Activated B cell treated with CpG ODN at 0.5 μM for 24 hours (primary cell): ENCODE results near the gene IRF5. TPM values are rescaled to one million over a fixed set of nuclear protein-coding genes. Genes with fewer than 3 reads are reported as not detected.

Experiments used
- ATAC-seq: fragments of 200-7000 bp; cut with Tn5 transposase; one replicate; pipeline ENCODE4 v1.10.0; 2021; ENCODE audit warnings: low read depth, mild to moderate bottlenecking, moderate library complexity
- CTCF ChIA-PET: fragments of 350-600 bp; sonication (Branson Sonifier 250); formaldehyde crosslinking; loops from one replicate; lab custom pipeline; 2021; ENCODE audit warnings: antibody characterized with exemption; lab: Charles Lee
- POLR2A ChIA-PET: fragments of 350-600 bp; sonication (Branson Sonifier 250); formaldehyde crosslinking; loops from one replicate; lab custom pipeline; 2021; ENCODE audit warnings: antibody characterized with exemption; lab: Charles Lee
- DNase-seq: peaks from one replicate; pipeline ENCODE4 v3.0.0; 2022
- H3K27ac Mint-ChIP-seq: one replicate; pipeline ENCODE4 v1.8.0; 2020; ENCODE audit warnings: mixed read lengths
- H3K27me3 Mint-ChIP-seq: one replicate; pipeline ENCODE4 v1.8.0; 2021; ENCODE audit warnings: mixed read lengths
- H3K36me3 Mint-ChIP-seq: one replicate; pipeline ENCODE4 v1.8.0; 2021; ENCODE audit warnings: low read depth, mixed read lengths
- H3K4me1 Mint-ChIP-seq: one replicate; pipeline ENCODE4 v1.8.0; 2021; ENCODE audit warnings: mixed read lengths
- H3K4me3 Mint-ChIP-seq: one replicate; pipeline ENCODE4 v1.8.0; 2020; ENCODE audit warnings: mild to moderate bottlenecking, mixed read lengths
- H3K9me3 Mint-ChIP-seq: one replicate; pipeline ENCODE4 v1.8.0; 2020; ENCODE audit warnings: mixed read lengths
- intact Hi-C: fragments of 100-400 bp; cut with micrococcal nuclease; formaldehyde crosslinking; loops from one replicate; pipeline ENCODE4 v1.15.1; 2024
- total RNA-seq: library from RNA; stranded (reverse); gene quantifications from 2 replicates; pipeline ENCODE4 v1.2.3, GENCODE V29; 2022
- TF ChIP-seq, protein P1 (sequence below): fragments of 200-600 bp; IDR thresholded peaks from one replicate; pipeline ENCODE4 v1.8.0; 2022; ENCODE audit warnings: antibody characterized with exemption, mild to moderate bottlenecking

IRF5 gene
- total RNA-seq, 1 donor from 2014 or later = 164 TPM

GRCh38 chr7:128893251-128894100 lies 44.3 kb upstream of the IRF5 start:
- Mint-ChIP-seq H3K36me3 (no peaks in the 10 kb centered on the region), H3K9me3 (peaks cover 3% of the 10 kb centered on the region), H3K4me1 (peaks cover 2% of the 10 kb centered on the region), H3K27me3 (peaks cover 12% of the 10 kb centered on the region), H3K4me3 (no peak overlapping the region), H3K27ac (no peak overlapping the region)
- ChIA-PET POLR2A (no interaction called here), CTCF (no interaction called here)
- TF ChIP-seq, protein P1, sequence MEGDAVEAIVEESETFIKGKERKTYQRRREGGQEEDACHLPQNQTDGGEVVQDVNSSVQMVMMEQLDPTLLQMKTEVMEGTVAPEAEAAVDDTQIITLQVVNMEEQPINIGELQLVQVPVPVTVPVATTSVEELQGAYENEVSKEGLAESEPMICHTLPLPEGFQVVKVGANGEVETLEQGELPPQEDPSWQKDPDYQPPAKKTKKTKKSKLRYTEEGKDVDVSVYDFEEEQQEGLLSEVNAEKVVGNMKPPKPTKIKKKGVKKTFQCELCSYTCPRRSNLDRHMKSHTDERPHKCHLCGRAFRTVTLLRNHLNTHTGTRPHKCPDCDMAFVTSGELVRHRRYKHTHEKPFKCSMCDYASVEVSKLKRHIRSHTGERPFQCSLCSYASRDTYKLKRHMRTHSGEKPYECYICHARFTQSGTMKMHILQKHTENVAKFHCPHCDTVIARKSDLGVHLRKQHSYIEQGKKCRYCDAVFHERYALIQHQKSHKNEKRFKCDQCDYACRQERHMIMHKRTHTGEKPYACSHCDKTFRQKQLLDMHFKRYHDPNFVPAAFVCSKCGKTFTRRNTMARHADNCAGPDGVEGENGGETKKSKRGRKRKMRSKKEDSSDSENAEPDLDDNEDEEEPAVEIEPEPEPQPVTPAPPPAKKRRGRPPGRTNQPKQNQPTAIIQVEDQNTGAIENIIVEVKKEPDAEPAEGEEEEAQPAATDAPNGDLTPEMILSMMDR = no peak
- ATAC-seq (no peak), DNase-seq (no peak)
- intact Hi-C loops = no loop called here

- ATAC-seq = no peak
- peaks cover 2% of the 10 kb centered on the region for H3K4me1 Mint-ChIP-seq
- intact Hi-C loops = no loop called here
- H3K9me3 Mint-ChIP-seq = peaks cover 4% of the 10 kb centered on the region
- TF ChIP-seq, protein P1 = no peak
- H3K27me3 Mint-ChIP-seq = peaks cover 12% of the 10 kb centered on the region
- POLR2A ChIA-PET = no interaction called here
- CTCF ChIA-PET = no interaction called here
- H3K36me3 Mint-ChIP-seq = no peaks in the 10 kb centered on the region
- no peak for DNase-seq
- H3K27ac Mint-ChIP-seq = no peak overlapping the region
- H3K4me3 Mint-ChIP-seq = no peak overlapping the region
These were observed 43.7 kb upstream of the IRF5 start for GRCh38 chr7:128894101-128894440.

DNA sequence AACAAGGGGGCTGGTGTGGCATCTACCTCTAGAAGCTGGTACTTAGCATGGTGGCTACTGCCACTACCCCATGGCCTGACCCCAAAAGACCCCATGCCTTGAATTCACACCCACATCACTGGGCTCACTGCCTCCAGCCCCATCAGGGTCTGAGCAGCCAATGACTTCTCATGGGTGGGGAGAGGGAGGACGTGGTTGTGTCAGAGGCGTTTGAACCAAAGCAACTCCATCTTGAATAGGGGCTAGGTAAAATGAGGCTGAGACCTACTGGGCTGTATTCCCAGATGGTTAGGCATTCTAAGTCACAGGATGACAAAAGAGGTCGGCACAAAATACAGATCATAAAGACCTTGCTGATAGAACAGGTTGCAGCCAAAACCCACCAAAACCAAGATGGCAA lies 42.4 kb upstream of the IRF5 start:
- intact Hi-C loops = no loop called here
- ATAC-seq (no peak), DNase-seq (no peak)
- H3K9me3 Mint-ChIP-seq = peaks cover 4% of the 10 kb centered on the region
- no peak overlapping the region for H3K4me3 Mint-ChIP-seq
- H3K27me3 Mint-ChIP-seq = peaks cover 4% of the 10 kb centered on the region
- no peaks in the 10 kb centered on the region for H3K36me3 Mint-ChIP-seq
- POLR2A ChIA-PET = no interaction called here
- TF ChIP-seq, protein P1 = no peak
- H3K4me1 Mint-ChIP-seq = no peaks in the 10 kb centered on the region
- H3K27ac Mint-ChIP-seq = no peak overlapping the region
- CTCF ChIA-PET = no interaction called here

- intact Hi-C loops = no loop called here
- peaks cover 2% of the 10 kb centered on the region for H3K4me1 Mint-ChIP-seq
- DNase-seq (no peak), ATAC-seq (no peak)
- ChIA-PET CTCF (interaction anchor here (0.7 to 1.3 kb wide), 3 partner anchors 15 to 319 kb away, joined by 3 to 5 read pairs (median 3); no protein-coding TSS in a partner anchor), POLR2A (interaction anchor here (1.6 kb wide), 1 partner anchor 37 kb away, joined by 3 read pairs; the partner anchor contains the start of gene ATP6V1F)
- peaks cover 4% of the 10 kb centered on the region for H3K9me3 Mint-ChIP-seq
- no peak overlapping the region for H3K4me3 Mint-ChIP-seq
- no peaks in the 10 kb centered on the region for H3K27me3 Mint-ChIP-seq
- no peaks in the 10 kb centered on the region for H3K36me3 Mint-ChIP-seq
- TF ChIP-seq, protein P1 = no peak
- no peak overlapping the region for H3K27ac Mint-ChIP-seq
These were observed 38.3 kb upstream of the IRF5 start for GRCh38 chr7:128899392-128899791.

- H3K36me3 Mint-ChIP-seq = no peaks in the 10 kb centered on the region
- ChIA-PET CTCF (interaction anchor here (1.1 to 1.3 kb wide), 2 partner anchors 16 to 47 kb away, joined by 3 to 5 read pairs; no protein-coding TSS in a partner anchor), POLR2A (interaction anchor here (1.6 kb wide), 1 partner anchor 37 kb away, joined by 3 read pairs; the partner anchor contains the start of gene ATP6V1F)
- no peaks in the 10 kb centered on the region for H3K27me3 Mint-ChIP-seq
- ATAC-seq = no peak
- peaks cover 8% of the 10 kb centered on the region for H3K4me1 Mint-ChIP-seq
- TF ChIP-seq, protein P1 = no peak
- H3K4me3 Mint-ChIP-seq = no peak overlapping the region
- peaks cover 4% of the 10 kb centered on the region for H3K9me3 Mint-ChIP-seq
- no peak overlapping the region for H3K27ac Mint-ChIP-seq
- intact Hi-C loops = loop anchor here (10.0 kb wide), 2 partner anchors 375 to 575 kb away; no protein-coding TSS in a partner anchor
- no peak for DNase-seq
These were observed 37.5 kb upstream of the IRF5 start for GRCh38 chr7:128900237-128900636.
